Right atrium auricular region (tissue), 2 donors: ENCODE results near the gene NFXL1. TPM values are rescaled to one million over a fixed set of nuclear protein-coding genes. Genes with fewer than 3 reads are reported as not detected.

Source experiments
- DNase-seq: peaks from one replicate; pipeline ENCODE4 v3.0.0-alpha.2; 2019; ENCODE audit warnings: low spot score
- H3K27ac ChIP-seq, 2 donors: fragments of 200-600 bp; sonication (generic); 1 replicate in 1 of 2; 2 replicates in 1 of 2; pipeline ENCODE4 v1.5.1; 2016 to 2019
- H3K27me3 ChIP-seq, 2 donors: fragments of 200-600 bp; sonication (generic); one replicate each; pipeline versions ENCODE4 v1.5.1 to v1.6.0; 2017 to 2019
- H3K36me3 ChIP-seq: fragments of 200-600 bp; sonication (generic); one replicate; pipeline ENCODE4 v1.5.1; 2016
- H3K4me1 ChIP-seq, 2 donors: fragments of 200-600 bp; sonication (generic); one replicate each; pipeline versions ENCODE4 v1.5.1 to v1.6.0; 2017 to 2019
- H3K4me3 ChIP-seq, 2 donors: fragments of 200-600 bp; sonication (generic); 1 replicate in 1 of 2; 2 replicates in 1 of 2; pipeline ENCODE4 v1.5.1; 2017 to 2019; ENCODE audit warnings: mild to moderate bottlenecking in 1 of 2, moderate library complexity in 1 of 2
- H3K9me3 ChIP-seq, 2 donors: fragments of 200-600 bp; sonication (generic); one replicate each; pipeline ENCODE4 v1.5.1; 2019
- CTCF ChIP-seq, 2 donors: fragments of 200-600 bp; sonication (generic); IDR thresholded peaks; one replicate each; pipeline ENCODE4 v1.5.1; 2019; ENCODE audit warnings: antibody characterized with exemption in 2 of 2
- total RNA-seq, 2 donors: library from RNA; depleted of rRNA; stranded (reverse); fragments of >200 nt; gene quantifications; one replicate each; pipeline ENCODE4 v1.1.0, GENCODE V29; 2016

The NFXL1 gene
- 1 to 10 TPM; 6.2 to 8.3 TPM for total RNA-seq

DNA sequence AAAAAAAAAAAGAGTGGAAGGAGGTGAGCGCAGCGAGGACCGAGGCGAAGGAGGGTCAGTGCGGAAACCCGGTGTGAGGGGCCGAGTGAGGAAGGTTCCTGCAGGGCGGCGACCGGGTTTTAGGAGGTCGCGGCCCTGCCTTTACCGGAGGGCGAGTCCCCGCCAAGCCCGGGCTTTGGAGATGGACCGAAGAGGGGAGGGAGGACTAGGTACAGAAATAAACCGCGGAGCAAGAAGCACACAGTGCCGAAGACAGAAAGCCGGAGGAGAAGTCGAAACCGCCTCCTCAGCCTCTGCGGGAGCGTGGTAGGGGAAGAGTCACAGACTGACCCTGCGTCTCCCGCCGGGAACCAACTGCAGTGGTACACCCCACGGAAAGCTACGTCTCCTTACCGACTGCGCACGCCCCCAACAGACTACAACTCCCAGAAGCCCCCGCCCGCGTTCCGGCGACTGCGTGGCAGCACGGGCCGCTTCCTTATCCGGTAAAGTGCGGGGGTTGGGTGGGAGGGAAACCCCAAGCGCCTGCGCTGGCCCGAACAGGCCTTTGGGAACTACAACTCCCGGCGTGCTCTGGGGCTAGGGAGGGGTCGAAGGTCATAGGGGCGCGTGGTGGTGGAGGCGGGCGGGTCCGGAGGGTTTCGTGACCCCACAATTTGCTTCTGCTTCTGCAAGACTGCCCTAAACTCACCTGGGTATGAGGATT is at the start of gene NFXL1:
Gene NFXL1, minus strand, starts transcription at position 364 of the 706 bp plus-strand sequence. CDS start 380 bp downstream, outside the sequence.
- Histone ChIP-seq H3K27ac (peak within 1 kb of the TSS; percentile 77 to 86), H3K4me3 (peak within 1 kb of the TSS; percentile 64 to 93), H3K27me3 (no peaks in the 10 kb centered on the region), H3K36me3 (peaks cover 7% of the 10 kb centered on the region), H3K4me1 (peaks cover 0 to 20% of the 10 kb centered on the region in 2 donors), H3K9me3 (no peaks in the 10 kb centered on the region)
- TF ChIP-seq CTCF (IDR thresholded peaks at IDR 0.05), result no peak
- peak; percentile 98 for DNase-seq

GRCh38 chr4:47954677-47955076 is 40.3 kb upstream of the NFXL1 start:
- Histone ChIP-seq H3K4me1 (no peaks in the 10 kb centered on the region), H3K4me3 (no peak overlapping the region), H3K36me3 (no peaks in the 10 kb centered on the region), H3K27me3 (no peaks in the 10 kb centered on the region), H3K27ac (no peak overlapping the region), H3K9me3 (no peaks in the 10 kb centered on the region)
- no peak for TF ChIP-seq CTCF (IDR thresholded peaks at IDR 0.05)
- DNase-seq, result no peak

- Histone ChIP-seq H3K27ac (no peak overlapping the region), H3K9me3 (no peaks in the 10 kb centered on the region), H3K27me3 (no peaks in the 10 kb centered on the region), H3K36me3 (no peaks in the 10 kb centered on the region), H3K4me3 (no peak overlapping the region), H3K4me1 (no peaks in the 10 kb centered on the region)
- no peak for DNase-seq
- no peak for TF ChIP-seq CTCF (IDR thresholded peaks at IDR 0.05)
Observed at GRCh38 chr4:47954245-47954644, 39.9 kb upstream of the NFXL1 start.

- Histone ChIP-seq H3K4me3 (no peak overlapping the region), H3K27me3 (no peaks in the 10 kb centered on the region), H3K36me3 (no peaks in the 10 kb centered on the region), H3K27ac (no peak overlapping the region), H3K4me1 (no peaks in the 10 kb centered on the region), H3K9me3 (no peaks in the 10 kb centered on the region)
- no peak for TF ChIP-seq CTCF (IDR thresholded peaks at IDR 0.05)
- DNase-seq, result no peak
Observed at GRCh38 chr4:47945930-47946726, 31.7 kb upstream of the NFXL1 start.

- no peak for TF ChIP-seq CTCF (IDR thresholded peaks at IDR 0.05)
- Histone ChIP-seq H3K27ac (no peak overlapping the region), H3K4me3 (no peak overlapping the region), H3K4me1 (no peaks in the 10 kb centered on the region), H3K9me3 (no peaks in the 10 kb centered on the region), H3K27me3 (no peaks in the 10 kb centered on the region), H3K36me3 (no peaks in the 10 kb centered on the region)
- no peak for DNase-seq
Observed at GRCh38 chr4:47942081-47942819, 27.9 kb upstream of the NFXL1 start.
